NB4 (cell line): Measurements from ENCODE around the gene CPVL.

Experiments used
- POLR2A ChIP-seq: IDR thresholded peaks from 2 replicates; pipeline ENCODE4 v1.6.1; 2011; ENCODE audit warnings: mild to moderate bottlenecking; ENCODE audit not compliant: insufficient read length; ENCODE audit errors: extremely low read depth
- TF ChIP-seq, protein P1 (sequence below): IDR thresholded peaks from one replicate; pipeline ENCODE4 v1.5.1; 2012; ENCODE audit warnings: low read depth, low read length

- no peak for TF ChIP-seq POLR2A
- TF ChIP-seq, protein P1, sequence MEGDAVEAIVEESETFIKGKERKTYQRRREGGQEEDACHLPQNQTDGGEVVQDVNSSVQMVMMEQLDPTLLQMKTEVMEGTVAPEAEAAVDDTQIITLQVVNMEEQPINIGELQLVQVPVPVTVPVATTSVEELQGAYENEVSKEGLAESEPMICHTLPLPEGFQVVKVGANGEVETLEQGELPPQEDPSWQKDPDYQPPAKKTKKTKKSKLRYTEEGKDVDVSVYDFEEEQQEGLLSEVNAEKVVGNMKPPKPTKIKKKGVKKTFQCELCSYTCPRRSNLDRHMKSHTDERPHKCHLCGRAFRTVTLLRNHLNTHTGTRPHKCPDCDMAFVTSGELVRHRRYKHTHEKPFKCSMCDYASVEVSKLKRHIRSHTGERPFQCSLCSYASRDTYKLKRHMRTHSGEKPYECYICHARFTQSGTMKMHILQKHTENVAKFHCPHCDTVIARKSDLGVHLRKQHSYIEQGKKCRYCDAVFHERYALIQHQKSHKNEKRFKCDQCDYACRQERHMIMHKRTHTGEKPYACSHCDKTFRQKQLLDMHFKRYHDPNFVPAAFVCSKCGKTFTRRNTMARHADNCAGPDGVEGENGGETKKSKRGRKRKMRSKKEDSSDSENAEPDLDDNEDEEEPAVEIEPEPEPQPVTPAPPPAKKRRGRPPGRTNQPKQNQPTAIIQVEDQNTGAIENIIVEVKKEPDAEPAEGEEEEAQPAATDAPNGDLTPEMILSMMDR = no peak
Measured at GRCh38 chr7:29005829-29006228, 140.5 kb downstream of the CPVL start.
